HPDE6-E6E7 (cell line): Measurements from ENCODE around the gene ETHE1.

Experiments
- DNase-seq: peaks from one replicate; pipeline ENCODE4 v3.0.0; 2011; ENCODE audit warnings: missing footprints; ENCODE audit errors: extremely low spot score

Gene ETHE1

GRCh38 chr19:43489310-43489709 is 37.7 kb downstream of the ETHE1 start:
- no peak for DNase-seq

GRCh38 chr19:43488179-43488578 is 38.8 kb downstream of the ETHE1 start:
- no peak for DNase-seq

- no peak for DNase-seq
Observed at GRCh38 chr19:43486412-43486811, 40.6 kb downstream of the ETHE1 start.

GRCh38 chr19:43485951-43486350 is 41.0 kb downstream of the ETHE1 start:
- no peak for DNase-seq

GRCh38 chr19:43483281-43483680 is 43.7 kb downstream of the ETHE1 start:
- no peak for DNase-seq

- DNase-seq = no peak
Observed at GRCh38 chr19:43482193-43482592, 44.8 kb downstream of the ETHE1 start.

GRCh38 chr19:43481701-43482100 is 45.3 kb downstream of the ETHE1 start:
- no peak for DNase-seq

GRCh38 chr19:43480574-43480973 is 46.4 kb downstream of the ETHE1 start:
- no peak for DNase-seq

- no peak for DNase-seq
Observed at GRCh38 chr19:43479961-43480561, 46.9 kb downstream of the ETHE1 start.

GRCh38 chr19:43479226-43479625 is 47.8 kb downstream of the ETHE1 start:
- DNase-seq = no peak

GRCh38 chr19:43478323-43478722 is 48.7 kb downstream of the ETHE1 start:
- DNase-seq = no peak

- DNase-seq = no peak
Observed at GRCh38 chr19:43476606-43477005, 50.4 kb downstream of the ETHE1 start.

GRCh38 chr19:43474986-43475705 is 51.9 kb downstream of the ETHE1 start:
- peak; percentile 94 for DNase-seq

- no peak for DNase-seq
Observed at GRCh38 chr19:43474487-43474886, 52.5 kb downstream of the ETHE1 start.

GRCh38 chr19:43471091-43471490 is 55.9 kb downstream of the ETHE1 start:
- no peak for DNase-seq

- DNase-seq = no peak
Observed at GRCh38 chr19:43470288-43470687, 56.7 kb downstream of the ETHE1 start.

- DNase-seq = no peak
Observed at GRCh38 chr19:43469160-43469480, 57.9 kb downstream of the ETHE1 start.

- DNase-seq = no peak
Observed at GRCh38 chr19:43468354-43469159, 58.4 kb downstream of the ETHE1 start.

- DNase-seq = no peak
Observed at GRCh38 chr19:43467730-43468129, 59.3 kb downstream of the ETHE1 start.

- DNase-seq = no peak
Observed at GRCh38 chr19:43467276-43467675, 59.7 kb downstream of the ETHE1 start.

GRCh38 chr19:43466793-43467192 is 60.2 kb downstream of the ETHE1 start:
- no peak for DNase-seq

- DNase-seq = peak; percentile 96
Observed at GRCh38 chr19:43465468-43466120, 61.4 kb downstream of the ETHE1 start, which contains the start of gene LYPD3. Gene LYPD3 (minus strand): TSS chr19:43465608. CDS start chr19:43465571, 37 bp downstream.
